ENCODE results near the gene RNF6.

RNF6 gene

DNA sequence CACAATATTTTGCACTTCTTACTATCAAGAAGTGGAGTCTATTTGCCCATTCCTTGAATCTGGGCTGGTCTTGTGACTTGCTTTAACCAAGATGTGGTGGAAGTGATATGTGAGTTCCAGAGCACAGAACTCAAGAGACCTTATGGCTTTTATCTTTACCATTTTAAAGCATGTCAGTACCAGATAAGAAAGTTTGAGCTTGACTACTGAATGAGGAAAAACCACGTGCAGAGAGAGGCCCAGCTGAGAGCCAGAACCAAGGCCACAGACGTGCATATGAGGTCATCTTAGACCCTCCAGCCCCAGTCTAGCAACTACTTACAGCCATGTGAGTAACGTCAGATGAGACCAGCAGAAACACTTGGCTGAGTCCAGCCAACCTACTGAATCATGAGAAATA lies 25.5 kb upstream of the RNF6 start:
- no peak for DNase-seq (ENCODE audit: low read depth, low spot score)

DNA sequence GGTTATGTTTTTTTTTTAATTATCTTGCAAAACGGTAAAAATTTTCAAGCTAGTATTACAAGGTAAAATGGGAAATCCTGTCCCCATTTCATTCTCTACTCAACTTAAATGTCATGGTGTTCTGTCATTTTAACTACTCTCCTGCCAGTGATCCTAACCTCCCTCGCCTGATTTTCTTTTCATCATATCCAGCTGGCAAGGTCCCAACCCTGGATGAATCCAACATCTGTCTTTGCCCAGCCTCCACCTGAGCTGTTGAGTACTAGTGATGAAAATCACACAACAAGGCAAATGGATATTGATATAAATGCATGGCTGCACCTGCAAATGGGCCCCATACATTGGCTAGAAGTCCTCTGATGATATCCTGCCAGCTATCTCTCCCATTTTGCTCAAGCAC lies 24.9 kb upstream of the RNF6 start:
- H3K4me3 ChIP-seq (ENCODE audit: low read depth, low read length) = no peak overlapping the region
- TF ChIP-seq, protein P1, sequence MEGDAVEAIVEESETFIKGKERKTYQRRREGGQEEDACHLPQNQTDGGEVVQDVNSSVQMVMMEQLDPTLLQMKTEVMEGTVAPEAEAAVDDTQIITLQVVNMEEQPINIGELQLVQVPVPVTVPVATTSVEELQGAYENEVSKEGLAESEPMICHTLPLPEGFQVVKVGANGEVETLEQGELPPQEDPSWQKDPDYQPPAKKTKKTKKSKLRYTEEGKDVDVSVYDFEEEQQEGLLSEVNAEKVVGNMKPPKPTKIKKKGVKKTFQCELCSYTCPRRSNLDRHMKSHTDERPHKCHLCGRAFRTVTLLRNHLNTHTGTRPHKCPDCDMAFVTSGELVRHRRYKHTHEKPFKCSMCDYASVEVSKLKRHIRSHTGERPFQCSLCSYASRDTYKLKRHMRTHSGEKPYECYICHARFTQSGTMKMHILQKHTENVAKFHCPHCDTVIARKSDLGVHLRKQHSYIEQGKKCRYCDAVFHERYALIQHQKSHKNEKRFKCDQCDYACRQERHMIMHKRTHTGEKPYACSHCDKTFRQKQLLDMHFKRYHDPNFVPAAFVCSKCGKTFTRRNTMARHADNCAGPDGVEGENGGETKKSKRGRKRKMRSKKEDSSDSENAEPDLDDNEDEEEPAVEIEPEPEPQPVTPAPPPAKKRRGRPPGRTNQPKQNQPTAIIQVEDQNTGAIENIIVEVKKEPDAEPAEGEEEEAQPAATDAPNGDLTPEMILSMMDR (IDR thresholded peaks at IDR 0.05; ENCODE audit: low read depth, low read length) = no peak
- DNase-seq (ENCODE audit: low read depth, low spot score) = no peak
- in situ Hi-C loops (cut with HindIII; ENCODE audit: low sequenced_read_pairs) = no loop called here

More for the DNA sequence above, 25.5 kb upstream of the RNF6 start:
- TF ChIP-seq, protein P1 (IDR thresholded peaks at IDR 0.05; ENCODE audit: low read depth, low read length) = no peak
- H3K4me3 ChIP-seq (ENCODE audit: low read depth, low read length) = no peak overlapping the region
- in situ Hi-C loops (cut with HindIII; ENCODE audit: low sequenced_read_pairs) = no loop called here

DNA sequence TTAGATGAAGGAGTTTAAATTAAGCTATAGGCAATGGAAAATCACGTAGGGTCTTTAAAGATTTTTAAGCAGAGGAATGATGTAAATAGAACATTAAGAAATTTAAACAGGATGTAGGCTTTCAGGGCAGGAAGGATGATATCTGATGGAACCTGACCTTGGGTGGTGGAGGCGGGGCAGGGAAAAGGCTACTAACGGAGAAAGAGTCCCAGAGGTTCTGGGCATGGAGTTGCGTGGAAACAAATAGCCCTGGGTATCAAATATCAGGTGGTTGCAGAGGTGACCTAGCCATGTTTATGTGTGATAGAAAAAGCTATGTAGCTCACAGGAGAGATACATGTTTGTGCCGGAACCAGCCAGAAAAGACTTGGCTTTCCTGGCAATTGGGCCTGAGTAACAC lies 24.0 kb upstream of the RNF6 start:
- in situ Hi-C loops (cut with HindIII; ENCODE audit: low sequenced_read_pairs) = no loop called here
- no peak overlapping the region for H3K4me3 ChIP-seq (ENCODE audit: low read depth, low read length)
- DNase-seq (ENCODE audit: low read depth, low spot score) = no peak
- TF ChIP-seq, protein P1 (IDR thresholded peaks at IDR 0.05; ENCODE audit: low read depth, low read length) = no peak

DNA sequence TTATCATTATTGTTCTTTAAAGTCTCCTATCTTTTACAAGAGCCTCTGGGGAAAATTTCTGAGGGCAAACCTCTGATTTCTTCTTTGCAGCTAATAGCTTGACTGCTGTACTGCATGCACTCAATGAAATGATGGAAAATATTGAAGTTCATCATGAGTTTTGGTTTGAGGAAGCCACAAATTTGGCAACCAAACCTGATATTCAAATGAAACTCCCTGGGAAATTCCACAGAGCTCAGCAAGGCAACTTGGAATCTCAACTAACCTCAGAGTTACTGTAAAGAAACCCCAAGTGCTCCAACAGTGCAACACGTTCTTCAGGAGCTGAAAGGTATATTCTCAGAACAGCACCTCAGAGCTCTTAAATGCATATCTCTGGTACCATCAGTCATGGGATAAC lies 14.2 kb upstream of the RNF6 start:
- TF ChIP-seq, protein P1 (IDR thresholded peaks at IDR 0.05; ENCODE audit: low read depth, low read length) = no peak
- no peak overlapping the region for H3K4me3 ChIP-seq (ENCODE audit: low read depth, low read length)
- DNase-seq (ENCODE audit: low read depth, low spot score) = no peak
- in situ Hi-C loops (cut with HindIII; ENCODE audit: low sequenced_read_pairs) = no loop called here

DNA sequence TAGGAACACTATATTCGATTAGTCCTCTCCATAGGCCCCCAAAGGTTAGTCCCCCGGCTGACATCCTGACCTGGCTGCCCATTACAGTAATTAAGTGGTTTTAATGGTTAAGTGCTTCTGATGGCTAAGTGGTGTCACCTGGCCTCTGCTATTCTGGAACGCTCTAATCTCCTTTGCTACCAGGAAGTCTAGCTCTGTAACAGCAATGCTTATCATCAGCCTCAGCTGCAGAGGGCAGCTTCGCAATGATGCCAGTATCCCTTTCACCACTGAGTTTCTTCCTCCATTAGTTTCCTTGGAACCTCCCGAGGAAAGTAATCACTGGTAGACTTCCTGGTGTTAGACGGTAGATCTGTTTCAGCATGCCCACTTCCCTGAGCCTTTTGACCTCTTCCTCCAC lies 8.6 kb upstream of the RNF6 start:
- no peak overlapping the region for H3K4me3 ChIP-seq (ENCODE audit: low read depth, low read length)
- TF ChIP-seq, protein P1 (IDR thresholded peaks at IDR 0.05; ENCODE audit: low read depth, low read length) = no peak
- no peak for DNase-seq (ENCODE audit: low read depth, low spot score)
- in situ Hi-C loops (cut with HindIII; ENCODE audit: low sequenced_read_pairs) = no loop called here

DNA sequence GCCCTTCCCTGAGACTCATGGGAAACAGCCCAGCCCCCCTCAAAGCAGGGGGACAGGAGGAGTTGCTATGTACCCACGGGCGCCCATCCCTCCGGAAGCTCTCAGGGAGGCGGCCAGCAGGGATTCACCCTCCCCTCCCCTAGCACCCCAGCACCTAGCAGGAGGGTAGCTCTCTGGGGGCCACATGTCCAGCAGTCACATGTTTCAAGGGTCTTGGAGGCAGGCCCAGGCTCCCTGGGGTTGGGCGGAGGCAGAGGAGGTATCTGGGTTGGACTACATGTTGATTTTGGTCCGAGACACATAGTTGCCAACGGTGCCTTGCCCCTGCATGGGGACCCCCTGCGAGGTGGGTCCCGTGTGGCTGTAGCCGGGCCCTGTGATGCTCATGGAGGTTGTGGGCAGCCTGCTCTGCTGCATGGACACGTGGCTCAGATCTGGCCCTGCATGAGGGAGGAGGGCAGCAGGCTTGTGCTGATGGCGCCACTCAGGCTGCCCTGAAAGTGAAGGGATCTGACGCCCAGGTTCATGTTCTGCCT lies 7.0 kb upstream of the RNF6 start:
- in situ Hi-C loops (cut with HindIII; ENCODE audit: low sequenced_read_pairs) = no loop called here
- H3K4me3 ChIP-seq (ENCODE audit: low read depth, low read length) = no peak overlapping the region
- TF ChIP-seq, protein P1 (IDR thresholded peaks at IDR 0.05; ENCODE audit: low read depth, low read length) = no peak
- no peak for DNase-seq (ENCODE audit: low read depth, low spot score)

DNA sequence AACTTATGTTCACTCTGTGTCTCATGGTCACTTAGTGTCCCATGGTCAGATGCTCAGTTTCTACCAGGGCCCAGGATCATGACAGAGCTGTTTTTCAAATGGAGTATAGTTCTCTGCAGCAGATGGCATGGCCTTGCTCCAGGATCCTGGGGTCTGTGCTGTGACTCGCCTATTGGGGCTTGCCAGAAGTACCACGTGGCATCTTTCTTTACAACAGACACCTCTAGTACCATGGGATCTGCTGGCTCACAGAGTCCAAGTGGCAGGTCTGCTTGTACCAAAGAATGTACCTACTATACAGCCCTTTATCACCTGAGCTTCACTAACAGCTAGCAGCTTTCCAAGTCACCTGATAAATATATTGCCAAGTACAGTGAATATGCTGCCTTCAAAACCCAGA lies 6.0 kb upstream of the RNF6 start:
- H3K4me3 ChIP-seq (ENCODE audit: low read depth, low read length) = no peak overlapping the region
- TF ChIP-seq, protein P1 (IDR thresholded peaks at IDR 0.05; ENCODE audit: low read depth, low read length) = no peak
- in situ Hi-C loops (cut with HindIII; ENCODE audit: low sequenced_read_pairs) = no loop called here
- no peak for DNase-seq (ENCODE audit: low read depth, low spot score)
